ENCODE data around the gene ZNF219. TPM values are rescaled to one million over a fixed set of nuclear protein-coding genes. Genes with fewer than 3 reads are reported as not detected.

Gene ZNF219
- total RNA-seq, 1 donor from 2014 or later: 143 TPM

DNA sequence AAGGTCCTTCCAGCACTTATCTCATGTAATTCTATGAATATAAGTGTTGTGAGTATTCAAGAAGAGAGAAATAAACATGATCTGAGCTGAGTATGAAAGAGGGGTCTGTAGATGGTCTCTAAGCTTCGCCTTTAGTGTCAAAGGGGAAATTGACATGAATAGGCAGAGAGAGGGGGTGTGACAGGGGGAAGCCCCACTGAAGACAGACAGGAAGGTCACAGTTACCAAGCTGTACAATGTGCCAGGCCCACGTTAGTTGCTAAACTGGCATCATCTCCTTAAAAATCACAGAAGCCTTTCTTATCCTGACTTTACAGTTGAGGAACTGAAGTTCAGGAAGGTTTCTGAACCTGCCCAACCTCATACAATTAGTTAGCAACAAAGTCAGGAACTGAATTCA lies 20.8 kb downstream of the ZNF219 start:
- no peak for DNase-seq (ENCODE audit: low read depth, low spot score)
- TF ChIP-seq, protein P1, sequence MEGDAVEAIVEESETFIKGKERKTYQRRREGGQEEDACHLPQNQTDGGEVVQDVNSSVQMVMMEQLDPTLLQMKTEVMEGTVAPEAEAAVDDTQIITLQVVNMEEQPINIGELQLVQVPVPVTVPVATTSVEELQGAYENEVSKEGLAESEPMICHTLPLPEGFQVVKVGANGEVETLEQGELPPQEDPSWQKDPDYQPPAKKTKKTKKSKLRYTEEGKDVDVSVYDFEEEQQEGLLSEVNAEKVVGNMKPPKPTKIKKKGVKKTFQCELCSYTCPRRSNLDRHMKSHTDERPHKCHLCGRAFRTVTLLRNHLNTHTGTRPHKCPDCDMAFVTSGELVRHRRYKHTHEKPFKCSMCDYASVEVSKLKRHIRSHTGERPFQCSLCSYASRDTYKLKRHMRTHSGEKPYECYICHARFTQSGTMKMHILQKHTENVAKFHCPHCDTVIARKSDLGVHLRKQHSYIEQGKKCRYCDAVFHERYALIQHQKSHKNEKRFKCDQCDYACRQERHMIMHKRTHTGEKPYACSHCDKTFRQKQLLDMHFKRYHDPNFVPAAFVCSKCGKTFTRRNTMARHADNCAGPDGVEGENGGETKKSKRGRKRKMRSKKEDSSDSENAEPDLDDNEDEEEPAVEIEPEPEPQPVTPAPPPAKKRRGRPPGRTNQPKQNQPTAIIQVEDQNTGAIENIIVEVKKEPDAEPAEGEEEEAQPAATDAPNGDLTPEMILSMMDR (conservative IDR thresholded peaks at IDR 0.05): no peak
- Mint-ChIP-seq H3K4me1 (peaks cover 18% of the 10 kb centered on the region), H3K27ac (ENCODE audit: unreplicated experiment) (no peak overlapping the region), H3K9me3 (no peaks in the 10 kb centered on the region), H3K36me3 (ENCODE audit: low read depth) (peaks cover 24% of the 10 kb centered on the region), H3K27me3 (ENCODE audit: low read depth) (peaks cover 3% of the 10 kb centered on the region), H3K4me3 (peak overlapping the region; percentile 13)

DNA sequence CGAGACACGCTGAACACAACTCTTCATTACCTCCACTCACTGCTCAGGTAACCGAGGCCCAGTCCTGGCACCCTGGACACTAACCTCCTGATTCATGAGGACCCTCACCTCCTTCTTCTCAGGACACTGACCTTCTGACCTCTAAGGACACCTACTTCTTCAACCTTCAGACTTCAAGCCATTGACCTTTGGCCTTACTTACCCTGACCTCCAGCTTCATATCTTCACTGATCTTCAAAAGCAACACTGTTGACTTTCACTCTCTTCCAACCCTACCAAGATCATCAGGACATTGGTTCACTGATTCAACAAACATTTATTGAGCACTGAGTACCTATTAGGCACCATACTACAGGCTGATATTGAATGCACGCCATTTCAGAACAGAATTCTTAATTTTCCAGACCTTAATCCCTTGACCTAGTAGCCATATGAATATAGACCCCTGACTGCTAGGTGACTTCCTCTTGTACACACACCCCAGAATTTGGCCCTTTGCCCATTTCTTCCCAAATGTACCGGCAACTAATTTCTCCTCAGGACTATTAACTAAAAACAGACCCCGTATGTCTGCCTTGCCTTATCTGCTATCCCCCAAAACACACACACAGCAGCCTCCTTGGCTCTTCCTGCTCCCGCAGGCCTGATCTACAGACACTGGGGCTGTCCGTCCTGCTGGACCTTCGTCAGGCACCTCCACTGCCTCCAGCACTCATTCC lies 22.6 kb downstream of the ZNF219 start:
- no peaks in the 10 kb centered on the region for H3K9me3 Mint-ChIP-seq
- H3K4me3 Mint-ChIP-seq: peak overlapping the region; percentile 42
- H3K4me1 Mint-ChIP-seq: peaks cover 35% of the 10 kb centered on the region
- H3K36me3 Mint-ChIP-seq (ENCODE audit: low read depth): peaks cover 20% of the 10 kb centered on the region
- peak overlapping the region; percentile 2 for H3K27ac Mint-ChIP-seq (ENCODE audit: unreplicated experiment)
- DNase-seq (ENCODE audit: low read depth, low spot score): no peak
- TF ChIP-seq, protein P1 (conservative IDR thresholded peaks at IDR 0.05): no peak
- H3K27me3 Mint-ChIP-seq (ENCODE audit: low read depth): no peaks in the 10 kb centered on the region

DNA sequence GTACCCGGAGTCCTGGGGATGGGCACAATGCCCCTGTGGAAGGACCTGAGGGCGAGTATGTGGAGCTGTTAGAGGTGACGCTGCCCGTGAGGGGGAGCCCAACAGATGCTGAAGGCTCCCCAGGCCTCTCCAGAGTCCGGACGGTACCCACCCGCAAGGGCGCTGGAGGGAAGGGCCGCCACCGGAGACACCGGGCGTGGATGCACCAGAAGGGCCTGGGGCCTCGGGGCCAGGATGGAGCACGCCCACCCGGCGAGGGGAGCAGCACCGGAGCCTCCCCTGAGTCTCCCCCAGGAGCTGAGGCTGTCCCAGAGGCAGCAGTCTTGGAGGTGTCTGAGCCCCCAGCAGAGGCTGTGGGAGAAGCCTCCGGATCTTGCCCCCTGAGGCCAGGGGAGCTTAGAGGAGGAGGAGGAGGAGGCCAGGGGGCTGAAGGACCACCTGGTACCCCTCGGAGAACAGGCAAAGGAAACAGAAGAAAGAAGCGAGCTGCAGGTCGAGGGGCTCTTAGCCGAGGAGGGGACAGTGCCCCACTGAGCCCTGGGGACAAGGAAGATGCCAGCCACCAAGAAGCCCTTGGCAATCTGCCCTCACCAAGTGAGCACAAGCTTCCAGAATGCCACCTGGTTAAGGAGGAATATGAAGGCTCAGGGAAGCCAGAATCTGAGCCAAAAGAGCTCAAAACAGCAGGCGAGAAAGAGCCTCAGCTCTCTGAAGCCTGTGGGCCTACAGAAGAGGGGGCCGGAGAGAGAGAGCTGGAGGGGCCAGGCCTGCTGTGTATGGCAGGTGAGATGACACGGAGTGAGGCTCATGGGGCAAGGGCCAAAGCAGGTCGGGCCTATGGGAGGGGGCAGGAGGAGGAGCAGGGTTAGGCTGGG lies 23.8 kb downstream of the ZNF219 start:
- TF ChIP-seq, protein P1 (conservative IDR thresholded peaks at IDR 0.05): no peak
- Mint-ChIP-seq H3K36me3 (ENCODE audit: low read depth) (peaks cover 20% of the 10 kb centered on the region), H3K4me1 (peaks cover 40% of the 10 kb centered on the region), H3K9me3 (no peaks in the 10 kb centered on the region), H3K27me3 (ENCODE audit: low read depth) (no peaks in the 10 kb centered on the region), H3K4me3 (no peak overlapping the region), H3K27ac (ENCODE audit: unreplicated experiment) (no peak overlapping the region)
- no peak for DNase-seq (ENCODE audit: low read depth, low spot score)

DNA sequence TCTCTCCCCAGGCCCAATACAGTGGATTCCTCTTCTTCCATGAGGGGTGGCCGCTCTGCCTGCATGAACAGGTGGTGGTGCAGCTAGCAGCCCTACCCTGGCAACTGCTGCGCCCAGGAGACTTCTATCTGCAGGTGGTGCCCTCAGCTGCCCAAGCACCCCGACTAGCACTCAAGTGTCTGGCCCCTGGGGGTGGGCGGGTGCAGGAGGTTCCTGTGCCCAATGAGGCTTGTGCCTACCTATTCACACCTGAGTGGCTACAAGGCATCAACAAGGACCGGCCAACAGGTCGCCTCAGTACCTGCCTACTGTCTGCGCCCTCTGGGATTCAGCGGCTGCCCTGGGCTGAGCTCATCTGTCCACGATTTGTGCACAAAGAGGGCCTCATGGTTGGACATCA lies 24.5 kb downstream of the ZNF219 start:
- Mint-ChIP-seq H3K9me3 (no peaks in the 10 kb centered on the region), H3K27me3 (ENCODE audit: low read depth) (no peaks in the 10 kb centered on the region), H3K4me1 (peaks cover 47% of the 10 kb centered on the region), H3K27ac (ENCODE audit: unreplicated experiment) (peak overlapping the region; percentile 68), H3K36me3 (ENCODE audit: low read depth) (peaks cover 20% of the 10 kb centered on the region), H3K4me3 (peak overlapping the region; percentile 96)
- no peak for DNase-seq (ENCODE audit: low read depth, low spot score)
- TF ChIP-seq, protein P1 (conservative IDR thresholded peaks at IDR 0.05): no peak

DNA sequence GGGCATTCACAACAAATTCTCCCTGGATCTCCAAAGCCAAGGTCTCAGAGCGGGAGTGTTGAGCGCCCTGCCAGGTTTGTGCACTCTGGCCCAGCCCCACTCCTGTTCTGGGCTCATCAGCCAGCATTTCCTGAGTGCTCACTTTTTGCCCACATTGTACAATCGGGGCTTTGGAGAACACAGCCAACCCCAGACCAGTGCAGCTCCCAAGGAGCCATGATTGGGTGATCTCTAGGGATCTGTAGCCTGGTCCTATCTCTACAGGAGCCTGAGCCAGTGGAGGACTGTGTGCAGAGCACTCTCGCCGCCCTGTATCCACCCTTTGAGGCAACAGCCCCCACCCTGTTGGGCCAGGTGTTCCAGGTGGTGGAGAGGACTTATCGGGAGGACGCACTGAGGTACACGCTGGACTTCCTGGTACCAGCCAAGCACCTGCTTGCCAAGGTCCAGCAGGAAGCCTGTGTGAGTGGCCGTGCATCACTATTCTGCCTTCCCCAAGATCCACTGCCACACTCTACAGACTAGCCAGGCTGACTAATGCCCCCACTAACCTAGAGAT lies 25.6 kb downstream of the ZNF219 start:
- no peak overlapping the region for H3K27ac Mint-ChIP-seq (ENCODE audit: unreplicated experiment)
- no peaks in the 10 kb centered on the region for H3K9me3 Mint-ChIP-seq
- DNase-seq (ENCODE audit: low read depth, low spot score): no peak
- H3K36me3 Mint-ChIP-seq (ENCODE audit: low read depth): peaks cover 20% of the 10 kb centered on the region
- peaks cover 2% of the 10 kb centered on the region for H3K27me3 Mint-ChIP-seq (ENCODE audit: low read depth)
- peaks cover 55% of the 10 kb centered on the region for H3K4me1 Mint-ChIP-seq
- peak overlapping the region; percentile 96 for H3K4me3 Mint-ChIP-seq
- TF ChIP-seq, protein P1 (conservative IDR thresholded peaks at IDR 0.05): no peak
